ENCODE results near the gene DSE.

Gene DSE

DNA sequence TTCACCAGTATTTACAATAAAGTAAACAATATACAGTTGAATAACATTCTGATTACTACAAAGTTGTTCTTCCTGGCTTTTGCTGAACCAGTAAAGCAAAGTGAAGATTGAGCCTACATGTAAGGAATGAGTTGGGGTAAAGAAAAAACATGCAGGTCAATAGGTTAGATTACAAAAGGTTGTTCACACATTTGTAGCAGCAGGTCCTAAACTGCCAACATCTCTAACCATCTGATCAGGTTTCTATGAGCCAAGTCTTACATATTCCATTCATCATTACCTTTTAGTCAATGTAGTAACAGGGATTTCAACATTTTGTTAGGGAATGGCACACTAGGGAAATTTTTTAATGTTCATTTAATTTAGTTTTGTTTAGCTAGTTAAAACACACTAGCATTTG, 81.2 kb downstream of the DSE start:
- peaks cover 21% of the 10 kb centered on the region for H3K4me1 Mint-ChIP-seq
- H3K9me3 Mint-ChIP-seq: no peaks in the 10 kb centered on the region
- H3K4me3 Mint-ChIP-seq: no peak overlapping the region
- H3K36me3 Mint-ChIP-seq: no peaks in the 10 kb centered on the region
- ATAC-seq: no peak
- H3K27ac Mint-ChIP-seq: no peak overlapping the region
- no peak for DNase-seq (ENCODE audit: low spot score in 2 of 2)

DNA sequence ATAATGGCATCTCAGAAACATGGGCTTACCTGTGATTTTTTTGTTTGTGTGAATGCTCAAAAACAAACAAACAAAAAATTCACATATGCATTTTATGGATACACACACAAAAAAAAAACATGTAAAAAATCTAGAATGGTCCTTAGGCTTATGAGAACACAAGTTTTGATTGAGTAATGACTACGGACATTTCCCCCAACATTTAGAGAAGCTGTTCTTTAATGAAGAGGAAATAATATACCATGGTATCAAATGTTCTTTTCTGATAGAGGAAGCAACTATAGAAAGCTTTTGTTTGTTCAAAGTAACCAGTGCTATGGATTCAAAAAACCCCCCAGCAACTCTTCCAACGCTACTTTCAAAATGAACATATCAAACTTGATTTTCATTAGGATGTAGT, 81.8 kb downstream of the DSE start:
- Mint-ChIP-seq H3K4me1 (peaks cover 21% of the 10 kb centered on the region), H3K9me3 (no peaks in the 10 kb centered on the region), H3K4me3 (no peak overlapping the region), H3K36me3 (no peaks in the 10 kb centered on the region), H3K27ac (no peak overlapping the region)
- ATAC-seq: no peak
- no peak for DNase-seq (ENCODE audit: low spot score in 2 of 2)

- no peak overlapping the region for H3K27ac Mint-ChIP-seq
- no peak overlapping the region for H3K4me3 Mint-ChIP-seq
- no peaks in the 10 kb centered on the region for H3K36me3 Mint-ChIP-seq
- ATAC-seq: no peak
- DNase-seq (ENCODE audit: low spot score in 2 of 2): no peak
- no peaks in the 10 kb centered on the region for H3K9me3 Mint-ChIP-seq
- H3K4me1 Mint-ChIP-seq: peaks cover 8% of the 10 kb centered on the region
Measured at GRCh38 chr6:116456106-116456505, 85.4 kb downstream of the DSE start.

GRCh38 chr6:116456927-116457326, 86.2 kb downstream of the DSE start:
- no peak overlapping the region for H3K4me3 Mint-ChIP-seq
- H3K27ac Mint-ChIP-seq: no peak overlapping the region
- H3K4me1 Mint-ChIP-seq: peaks cover 10% of the 10 kb centered on the region
- DNase-seq (ENCODE audit: low spot score in 2 of 2) (no peak), ATAC-seq (no peak)
- no peaks in the 10 kb centered on the region for H3K9me3 Mint-ChIP-seq
- no peaks in the 10 kb centered on the region for H3K36me3 Mint-ChIP-seq

- H3K4me1 Mint-ChIP-seq: peaks cover 10% of the 10 kb centered on the region
- H3K9me3 Mint-ChIP-seq: no peaks in the 10 kb centered on the region
- DNase-seq (ENCODE audit: low spot score in 2 of 2): no peak
- H3K36me3 Mint-ChIP-seq: no peaks in the 10 kb centered on the region
- H3K27ac Mint-ChIP-seq: no peak overlapping the region
- no peak for ATAC-seq
- no peak overlapping the region for H3K4me3 Mint-ChIP-seq
Measured at GRCh38 chr6:116458264-116458663, 87.5 kb downstream of the DSE start.

- H3K4me3 Mint-ChIP-seq: no peak overlapping the region
- H3K9me3 Mint-ChIP-seq: no peaks in the 10 kb centered on the region
- H3K4me1 Mint-ChIP-seq: peaks cover 16% of the 10 kb centered on the region
- H3K27ac Mint-ChIP-seq: no peak overlapping the region
- ATAC-seq (peak; percentile 14), DNase-seq (ENCODE audit: low spot score in 2 of 2) (no peak)
- H3K36me3 Mint-ChIP-seq: no peaks in the 10 kb centered on the region
Measured at GRCh38 chr6:116459927-116460326, 89.2 kb downstream of the DSE start.

DNA sequence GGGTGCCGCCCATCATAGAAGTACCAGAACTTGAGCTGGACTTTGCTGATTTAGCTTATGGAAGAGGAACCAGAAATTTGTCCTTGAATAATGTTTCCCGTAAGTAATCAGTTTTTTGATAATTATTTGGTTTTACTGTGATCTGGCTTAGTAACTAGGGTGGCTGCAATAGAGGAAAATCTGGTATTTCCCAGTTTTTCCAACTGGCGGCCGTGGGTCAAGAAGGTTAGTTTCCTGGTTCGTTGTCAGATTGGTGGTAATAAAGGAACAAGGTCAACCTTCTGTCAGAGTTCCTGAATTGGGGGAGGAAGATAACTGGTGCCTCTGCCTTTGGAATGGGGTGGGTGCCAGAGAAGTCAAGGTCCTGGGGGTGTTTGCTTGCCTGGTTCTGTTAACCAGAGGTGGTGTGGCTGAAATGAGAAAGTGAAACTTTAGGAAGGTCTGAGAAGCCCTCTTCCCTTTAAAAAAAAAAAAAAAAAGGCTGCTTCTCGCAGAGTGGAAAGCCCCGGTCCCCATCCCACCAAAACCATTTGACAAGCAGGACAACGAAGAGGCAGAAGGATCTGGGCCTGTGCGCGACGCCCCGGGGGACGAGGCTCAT, 90.7 kb downstream of the DSE start, which contains the start of gene CALHM6:
Gene CALHM6, plus strand, starts transcription at position 45 of the 601 bp plus-strand sequence. Its CDS starts 555 bp downstream, at position 600.
- no peak within 1 kb of the TSS for H3K27ac Mint-ChIP-seq
- ATAC-seq: no peak

DNA sequence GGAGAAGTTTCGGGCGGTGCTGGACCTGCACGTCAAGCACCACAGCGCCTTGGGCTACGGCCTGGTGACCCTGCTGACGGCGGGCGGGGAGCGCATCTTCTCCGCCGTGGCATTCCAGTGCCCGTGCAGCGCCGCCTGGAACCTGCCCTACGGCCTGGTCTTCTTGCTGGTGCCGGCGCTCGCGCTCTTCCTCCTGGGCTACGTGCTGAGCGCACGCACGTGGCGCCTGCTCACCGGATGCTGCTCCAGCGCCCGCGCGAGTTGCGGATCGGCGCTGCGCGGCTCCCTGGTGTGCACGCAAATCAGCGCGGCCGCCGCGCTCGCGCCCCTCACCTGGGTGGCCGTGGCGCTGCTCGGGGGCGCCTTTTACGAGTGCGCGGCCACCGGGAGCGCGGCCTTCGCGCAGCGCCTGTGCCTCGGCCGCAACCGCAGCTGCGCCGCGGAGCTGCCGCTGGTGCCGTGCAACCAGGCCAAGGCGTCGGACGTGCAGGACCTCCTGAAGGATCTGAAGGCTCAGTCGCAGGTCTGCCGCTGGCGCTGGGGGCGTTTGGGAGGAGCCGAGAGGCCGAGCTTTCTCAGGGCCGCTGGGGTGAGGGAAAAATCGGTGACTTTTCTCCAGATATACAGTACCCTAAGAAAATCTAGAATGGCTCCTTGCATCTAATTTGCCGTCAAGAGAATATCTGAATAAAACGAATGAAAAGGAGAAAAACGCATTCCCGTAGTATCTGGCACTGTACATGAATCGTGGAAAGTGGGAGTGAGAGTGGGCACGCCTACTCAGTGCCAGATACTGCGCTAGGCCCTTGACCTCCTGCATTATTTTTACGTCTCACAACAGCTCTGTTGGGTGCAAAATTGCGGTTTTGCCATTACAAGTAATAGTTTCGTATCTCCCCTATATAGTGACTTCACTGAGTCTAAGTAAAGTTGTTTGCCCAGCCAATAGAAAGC, 91.5 kb downstream of the DSE start:
- ATAC-seq (peak; percentile 95), DNase-seq (ENCODE audit: low spot score in 2 of 2) (peak; percentile 40 to 72)
- H3K4me3 Mint-ChIP-seq: peak overlapping the region; percentile 61
- H3K4me1 Mint-ChIP-seq: peaks cover 16% of the 10 kb centered on the region
- H3K9me3 Mint-ChIP-seq: no peaks in the 10 kb centered on the region
- H3K36me3 Mint-ChIP-seq: no peaks in the 10 kb centered on the region
- no peak overlapping the region for H3K27ac Mint-ChIP-seq

More for the DNA sequence above, 90.7 kb downstream of the DSE start, which contains the start of gene CALHM6:
- H3K36me3 Mint-ChIP-seq: no peaks in the 10 kb centered on the region
- peak within 1 kb of the TSS; percentile 61 for H3K4me3 Mint-ChIP-seq
- H3K4me1 Mint-ChIP-seq: peaks cover 16% of the 10 kb centered on the region
- no peak for DNase-seq (ENCODE audit: low spot score in 2 of 2)
- no peaks in the 10 kb centered on the region for H3K9me3 Mint-ChIP-seq

DNA sequence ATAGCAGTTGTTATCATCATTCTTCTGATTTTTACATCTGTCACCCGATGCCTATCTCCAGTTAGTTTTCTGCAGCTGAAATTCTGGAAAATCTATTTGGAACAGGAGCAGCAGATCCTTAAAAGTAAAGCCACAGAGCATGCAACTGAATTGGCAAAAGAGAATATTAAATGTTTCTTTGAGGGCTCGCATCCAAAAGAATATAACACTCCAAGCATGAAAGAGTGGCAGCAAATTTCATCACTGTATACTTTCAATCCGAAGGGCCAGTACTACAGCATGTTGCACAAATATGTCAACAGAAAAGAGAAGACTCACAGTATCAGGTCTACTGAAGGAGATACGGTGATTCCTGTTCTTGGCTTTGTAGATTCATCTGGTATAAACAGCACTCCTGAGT, 92.6 kb downstream of the DSE start:
- Mint-ChIP-seq H3K9me3 (no peaks in the 10 kb centered on the region), H3K27ac (no peak overlapping the region), H3K4me3 (no peak overlapping the region), H3K36me3 (no peaks in the 10 kb centered on the region), H3K4me1 (peaks cover 16% of the 10 kb centered on the region)
- no peak for ATAC-seq
- no peak for DNase-seq (ENCODE audit: low spot score in 2 of 2)

DNA sequence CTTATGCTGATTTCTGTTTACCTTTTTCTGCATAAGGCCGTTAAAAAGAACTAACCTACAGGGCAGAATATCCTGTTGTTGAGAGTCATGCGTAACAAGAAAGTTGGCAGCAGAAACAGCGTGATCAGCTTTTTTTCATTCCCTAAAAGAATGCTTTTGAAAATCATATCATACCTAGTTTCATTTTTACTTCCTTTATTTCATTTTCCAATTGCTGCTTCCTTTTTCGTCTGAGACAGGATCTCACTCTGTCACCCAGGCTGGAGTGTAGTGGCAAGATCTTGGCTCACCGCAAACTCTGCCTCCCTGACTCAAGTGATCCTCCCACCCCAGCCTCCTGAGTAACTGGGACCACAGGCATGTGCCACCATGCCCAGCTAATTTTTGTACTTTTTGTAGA, 94.5 kb downstream of the DSE start:
- no peaks in the 10 kb centered on the region for H3K36me3 Mint-ChIP-seq
- no peaks in the 10 kb centered on the region for H3K9me3 Mint-ChIP-seq
- H3K4me1 Mint-ChIP-seq: peaks cover 16% of the 10 kb centered on the region
- ATAC-seq (no peak), DNase-seq (ENCODE audit: low spot score in 2 of 2) (no peak)
- H3K4me3 Mint-ChIP-seq: no peak overlapping the region
- H3K27ac Mint-ChIP-seq: no peak overlapping the region

- H3K9me3 Mint-ChIP-seq: no peaks in the 10 kb centered on the region
- ATAC-seq (no peak), DNase-seq (ENCODE audit: low spot score in 2 of 2) (no peak)
- no peaks in the 10 kb centered on the region for H3K36me3 Mint-ChIP-seq
- H3K4me3 Mint-ChIP-seq: no peak overlapping the region
- peaks cover 6% of the 10 kb centered on the region for H3K4me1 Mint-ChIP-seq
- no peak overlapping the region for H3K27ac Mint-ChIP-seq
Measured at GRCh38 chr6:116467096-116467495, 96.3 kb downstream of the DSE start.

DNA sequence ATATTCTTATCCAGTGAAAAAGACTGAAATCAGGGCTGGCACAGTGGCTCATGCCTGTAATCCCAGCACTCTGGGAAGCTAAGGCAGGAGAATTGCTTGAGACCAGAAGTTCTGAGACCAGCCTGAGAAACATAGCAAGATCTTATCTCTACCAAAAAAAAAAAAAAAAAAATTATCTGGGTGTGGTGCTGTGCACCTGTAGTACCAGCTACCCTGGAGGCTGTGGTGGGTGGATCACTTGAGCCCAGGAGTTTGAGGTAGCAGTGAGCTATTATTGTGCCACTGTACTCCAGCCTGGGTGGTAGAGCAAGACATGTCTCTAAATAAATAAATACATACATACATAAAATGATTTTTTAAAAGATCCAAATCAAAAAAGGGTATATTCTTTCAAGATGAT, 96.8 kb downstream of the DSE start:
- no peaks in the 10 kb centered on the region for H3K9me3 Mint-ChIP-seq
- H3K4me1 Mint-ChIP-seq: peaks cover 6% of the 10 kb centered on the region
- DNase-seq (ENCODE audit: low spot score in 2 of 2) (no peak), ATAC-seq (no peak)
- no peak overlapping the region for H3K4me3 Mint-ChIP-seq
- no peaks in the 10 kb centered on the region for H3K36me3 Mint-ChIP-seq
- H3K27ac Mint-ChIP-seq: no peak overlapping the region

DNA sequence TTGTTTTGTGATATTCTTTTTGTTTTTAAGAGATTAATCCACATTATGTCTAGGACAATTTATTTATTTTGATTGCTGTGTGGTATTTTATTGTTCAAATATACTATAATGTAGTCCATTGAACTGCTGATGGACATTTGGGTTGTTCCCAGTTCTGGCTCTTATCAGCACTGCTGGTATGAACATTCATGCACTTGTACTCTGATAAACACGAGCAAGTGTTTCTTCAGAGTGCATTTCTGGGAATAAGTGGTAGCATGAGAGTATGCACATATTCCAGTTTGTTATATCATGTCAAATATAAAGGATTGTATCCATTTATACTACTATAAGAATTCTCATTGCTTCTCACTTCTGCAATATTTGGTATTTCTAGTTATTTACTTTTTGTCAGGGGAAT, 97.5 kb downstream of the DSE start:
- Mint-ChIP-seq H3K27ac (no peak overlapping the region), H3K4me3 (no peak overlapping the region), H3K4me1 (peaks cover 6% of the 10 kb centered on the region), H3K36me3 (no peaks in the 10 kb centered on the region), H3K9me3 (no peaks in the 10 kb centered on the region)
- DNase-seq (ENCODE audit: low spot score in 2 of 2) (no peak), ATAC-seq (no peak)

GRCh38 chr6:116471531-116471930, 100.8 kb downstream of the DSE start:
- DNase-seq (ENCODE audit: low spot score in 2 of 2): no peak
- peaks cover 19% of the 10 kb centered on the region for H3K4me1 Mint-ChIP-seq
- H3K27ac Mint-ChIP-seq: no peak overlapping the region
- ATAC-seq: no peak
- no peak overlapping the region for H3K4me3 Mint-ChIP-seq
- H3K36me3 Mint-ChIP-seq: no peaks in the 10 kb centered on the region
- no peaks in the 10 kb centered on the region for H3K9me3 Mint-ChIP-seq

DNA sequence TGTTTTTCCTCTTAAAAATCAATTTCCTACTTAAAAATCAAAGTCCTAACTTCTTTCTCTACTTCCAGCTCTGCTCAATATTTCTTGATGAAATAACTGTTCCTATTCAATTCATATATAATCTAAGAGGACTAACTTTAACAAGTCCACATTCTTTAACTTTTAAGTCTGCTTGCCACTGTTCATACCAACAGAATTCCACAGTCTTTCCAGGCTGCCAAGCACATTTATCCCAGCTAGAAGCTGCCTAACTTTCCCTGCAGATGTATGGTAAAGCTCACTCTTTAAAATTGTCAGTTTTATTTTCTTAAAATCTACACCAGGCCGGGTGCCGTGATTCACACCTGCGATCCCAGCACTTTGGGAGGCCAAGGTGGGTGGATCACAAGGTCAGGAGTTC, 102.0 kb downstream of the DSE start:
- peaks cover 19% of the 10 kb centered on the region for H3K4me1 Mint-ChIP-seq
- DNase-seq (ENCODE audit: low spot score in 2 of 2): no peak
- ATAC-seq: no peak
- no peak overlapping the region for H3K27ac Mint-ChIP-seq
- no peak overlapping the region for H3K4me3 Mint-ChIP-seq
- no peaks in the 10 kb centered on the region for H3K9me3 Mint-ChIP-seq
- no peaks in the 10 kb centered on the region for H3K36me3 Mint-ChIP-seq

DNA sequence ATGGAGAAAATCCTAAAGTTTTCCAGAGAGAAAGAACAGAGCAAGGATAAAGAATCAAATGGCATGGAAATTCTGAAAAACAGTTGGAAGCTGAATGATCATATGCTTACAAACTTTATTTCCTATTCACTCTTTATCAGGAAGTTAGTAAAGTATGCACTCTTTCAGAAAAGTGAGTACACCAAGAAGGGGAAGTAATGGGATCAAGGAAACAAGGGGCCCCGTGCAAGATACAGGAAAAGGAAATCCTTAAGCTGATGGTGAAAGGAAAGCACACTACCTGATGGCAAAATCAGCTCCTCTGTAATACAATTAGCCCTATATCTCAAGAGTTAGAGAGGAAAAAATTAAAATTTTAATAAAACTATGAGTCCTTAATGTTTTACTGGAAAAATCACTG, 104.4 kb downstream of the DSE start:
- ATAC-seq: no peak

More for the DNA sequence above, 104.4 kb downstream of the DSE start:
- Mint-ChIP-seq H3K4me3 (peak overlapping the region; percentile 58), H3K27ac (peak overlapping the region; percentile 52), H3K9me3 (no peaks in the 10 kb centered on the region), H3K4me1 (peaks cover 19% of the 10 kb centered on the region), H3K36me3 (no peaks in the 10 kb centered on the region)
- DNase-seq (ENCODE audit: low spot score in 2 of 2): no peak
